H9 (cell line): Measurements from ENCODE around the gene IL36B. TPM values are rescaled to one million over a fixed set of nuclear protein-coding genes. Genes with fewer than 3 reads are reported as not detected.
A peak's percentile ranks its signal among the peaks of the same experiment; 100 is the strongest.

Experiments used
- DNase-seq: peaks from one replicate; pipeline ENCODE4 v3.0.0-alpha.2; 2017
- H2AFZ ChIP-seq: one replicate; pipeline ENCODE4 v1.6.1; 2013; ENCODE audit warnings: mild to moderate bottlenecking, low read length, control low read depth, moderate library complexity
- H2AK5ac ChIP-seq: 2 replicates; pipeline ENCODE4 v1.6.1; 2013; ENCODE audit warnings: low read length, control low read depth, mixed read lengths; ENCODE audit not compliant: insufficient read length
- H2BK120ac ChIP-seq: one replicate; pipeline ENCODE4 v1.6.1; 2013; ENCODE audit warnings: low read depth, mild to moderate bottlenecking, low read length, control low read depth, inconsistent platforms; ENCODE audit not compliant: poor library complexity, severe bottlenecking
- H2BK12ac ChIP-seq: 2 replicates; pipeline ENCODE4 v1.6.1; 2013; ENCODE audit warnings: low read length, control low read depth, mixed read lengths, low read depth; ENCODE audit not compliant: insufficient read length
- H2BK15ac ChIP-seq: 2 replicates; pipeline ENCODE4 v1.6.1; 2013; ENCODE audit warnings: low read depth, low read length, control low read depth
- H2BK20ac ChIP-seq: one replicate; pipeline ENCODE4 v1.6.1; 2013; ENCODE audit warnings: low read depth, mild to moderate bottlenecking, low read length, control low read depth, inconsistent platforms; ENCODE audit not compliant: poor library complexity, severe bottlenecking
- H2BK5ac ChIP-seq: 2 replicates; pipeline ENCODE4 v1.6.1; 2013; ENCODE audit warnings: low read length, control low read depth, mixed read lengths; ENCODE audit not compliant: insufficient read length
- H3K14ac ChIP-seq: 2 replicates; pipeline ENCODE4 v1.6.1; 2013; ENCODE audit warnings: low read length, control low read depth; ENCODE audit not compliant: insufficient read depth
- H3K18ac ChIP-seq: 2 replicates; pipeline ENCODE4 v1.6.1; 2013; ENCODE audit warnings: low read depth, mild to moderate bottlenecking, mixed read lengths, low read length, control low read depth; ENCODE audit not compliant: insufficient read length
- H3K23ac ChIP-seq: 2 replicates; pipeline ENCODE4 v1.6.1; 2013; ENCODE audit warnings: low read length, control low read depth, mixed read lengths, low read depth; ENCODE audit not compliant: insufficient read length
- H3K23me2 ChIP-seq: 2 replicates; pipeline ENCODE4 v1.6.1; 2013; ENCODE audit warnings: low read depth, mild to moderate bottlenecking, mixed read lengths, low read length, control low read depth; ENCODE audit not compliant: insufficient read length, poor library complexity, severe bottlenecking
- H3K27ac ChIP-seq: 2 replicates; pipeline ENCODE4 v1.5.1; 2013; ENCODE audit warnings: low read length, control low read depth, mixed read lengths, low read depth; ENCODE audit not compliant: insufficient read length
- H3K27me3 ChIP-seq: 2 replicates; pipeline ENCODE4 v1.6.1; 2013; ENCODE audit warnings: low read length, control low read depth, inconsistent platforms; ENCODE audit not compliant: insufficient read depth
- H3K4ac ChIP-seq: 2 replicates; pipeline ENCODE4 v1.6.1; 2013; ENCODE audit warnings: low read depth, mild to moderate bottlenecking, control low read depth, inconsistent platforms, low read length, moderate library complexity
- H3K4me1 ChIP-seq: 2 replicates; pipeline ENCODE4 v1.6.1; 2013; ENCODE audit warnings: low read length, control low read depth, inconsistent platforms; ENCODE audit not compliant: insufficient read depth
- H3K4me2 ChIP-seq: 2 replicates; pipeline ENCODE4 v1.6.1; 2013; ENCODE audit warnings: low read length, control low read depth, mixed read lengths; ENCODE audit not compliant: insufficient read length, insufficient read depth
- H3K56ac ChIP-seq: 2 replicates; pipeline ENCODE4 v1.6.1; 2013; ENCODE audit warnings: low read depth, mild to moderate bottlenecking, mixed read lengths, low read length, control low read depth; ENCODE audit not compliant: insufficient read length
- H3K79me1 ChIP-seq: 2 replicates; pipeline ENCODE4 v1.6.1; 2013; ENCODE audit warnings: low read depth, mild to moderate bottlenecking, moderate library complexity, low read length, control low read depth, inconsistent platforms; ENCODE audit not compliant: insufficient read depth, poor library complexity, severe bottlenecking
- H3K79me2 ChIP-seq: 2 replicates; pipeline ENCODE4 v1.6.1; 2013; ENCODE audit warnings: low read length, control low read depth, inconsistent platforms; ENCODE audit not compliant: insufficient read depth
- H3K9ac ChIP-seq: 2 replicates; pipeline ENCODE4 v1.6.1; 2013; ENCODE audit warnings: low read length, control low read depth, mixed read lengths; ENCODE audit not compliant: insufficient read length; ENCODE audit errors: extremely low read depth
- H3K9me3 ChIP-seq: one replicate; pipeline ENCODE4 v1.6.1; 2013; ENCODE audit warnings: low read depth, low read length, inconsistent platforms; ENCODE audit not compliant: control insufficient read depth
- H3T11ph ChIP-seq: one replicate; pipeline ENCODE4 v1.6.1; 2013; ENCODE audit warnings: mild to moderate bottlenecking, low read length, control low read depth, inconsistent platforms
- H4K20me1 ChIP-seq: one replicate; pipeline ENCODE4 v1.6.1; 2013; ENCODE audit not compliant: control insufficient read depth, insufficient read length, insufficient read depth
- H4K5ac ChIP-seq: 2 replicates; pipeline ENCODE4 v1.6.1; 2013; ENCODE audit warnings: low read depth, mild to moderate bottlenecking, mixed read lengths, low read length, control low read depth; ENCODE audit not compliant: insufficient read length
- H4K8ac ChIP-seq: replicated peaks from 2 replicates; pipeline ENCODE4 v1.6.1; 2013; ENCODE audit warnings: low read length, control low read depth, mixed read lengths, low read depth; ENCODE audit not compliant: insufficient read length
- H4K91ac ChIP-seq: 2 replicates; pipeline ENCODE4 v1.6.1; 2013; ENCODE audit warnings: low read depth, mild to moderate bottlenecking, moderate library complexity, mixed read lengths, low read length, control low read depth; ENCODE audit not compliant: insufficient read length
- H3K27ac Mint-ChIP-seq, 3 experiments: 2 replicates in 2 of 3; 3 replicates in 1 of 3; pipeline ENCODE4 v1.8.0; 2020 to 2021; ENCODE audit warnings: mixed read lengths in 3 of 3, mild to moderate bottlenecking in 1 of 3, moderate library complexity in 1 of 3
- H3K27me3 Mint-ChIP-seq: 2 replicates; pipeline ENCODE4 v1.8.0; 2021; ENCODE audit warnings: low read depth, mild to moderate bottlenecking, moderate library complexity, mixed read lengths
- H3K36me3 Mint-ChIP-seq, 3 experiments: 2 replicates in 2 of 3; 3 replicates in 1 of 3; pipeline ENCODE4 v1.8.0; 2020 to 2021; ENCODE audit warnings: low read depth in 3 of 3, mixed read lengths in 3 of 3; ENCODE audit not compliant: insufficient read depth in 1 of 3
- H3K4me1 Mint-ChIP-seq, 2 experiments: 2 replicates each; pipeline ENCODE4 v1.8.0; 2020; ENCODE audit warnings: mixed read lengths in 2 of 2
- H3K4me3 Mint-ChIP-seq, 2 experiments: 2 replicates in 1 of 2; 3 replicates in 1 of 2; pipeline ENCODE4 v1.8.0; 2020 to 2021; ENCODE audit warnings: mild to moderate bottlenecking in 2 of 2, mixed read lengths in 2 of 2, moderate library complexity in 1 of 2
- H3K9me3 Mint-ChIP-seq, 2 experiments: 2 replicates in 1 of 2; 3 replicates in 1 of 2; pipeline ENCODE4 v1.8.0; 2020; ENCODE audit warnings: mild to moderate bottlenecking in 2 of 2, mixed read lengths in 2 of 2, moderate library complexity in 1 of 2
- CTCF ChIP-seq: fragments of 200-600 bp; sonication (generic); conservative IDR thresholded peaks from 3 replicates; pipeline ENCODE4 v1.8.0; 2021; ENCODE audit warnings: antibody characterized with exemption, mild to moderate bottlenecking
- WGBS: extraction: QIAGEN DNeasy Blood & Tissue Kit; methylation state at CpG from one replicate; pipeline ENCODE4 v1.1.7; 2013; ENCODE audit warnings: missing lambda C conversion rate, low lambda C conversion rate, mixed read lengths; ENCODE audit not compliant: insufficient read length; ENCODE audit errors: extremely low coverage; 5-methylcytosine and 5-hydroxymethylcytosine counted together
- total RNA-seq: library from RNA; stranded (reverse); gene quantifications from 2 replicates; pipeline ENCODE4 v1.2.1, GENCODE V29; 2021

Gene IL36B
- total RNA-seq, 1 experiment from 2014 or later: not detected

DNA sequence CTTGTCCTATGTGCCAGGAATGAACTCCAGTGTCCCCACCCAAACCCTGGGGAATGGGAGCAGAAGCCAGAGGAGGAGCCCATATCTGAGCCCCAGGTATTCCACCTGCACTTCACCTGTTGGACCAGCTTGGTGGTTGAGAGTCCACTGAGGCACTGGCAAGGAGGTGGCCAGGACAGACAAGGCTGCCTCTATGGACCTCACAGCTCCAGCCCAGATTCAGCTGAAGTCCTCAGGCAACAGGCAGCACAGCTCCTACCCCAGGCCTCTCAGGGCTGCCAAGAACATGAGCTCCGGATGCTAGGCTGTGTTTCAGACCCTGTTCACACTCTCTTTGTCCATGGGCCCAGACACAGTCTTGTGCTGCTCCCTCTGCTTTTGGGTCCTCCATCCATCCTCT is 12.2 kb upstream of the IL36B start:
- no peak overlapping the region for H3K4me3 Mint-ChIP-seq
- Histone ChIP-seq H2AK5ac (no peak overlapping the region), H3K56ac (no peak overlapping the region), H3K4me2 (no peak overlapping the region), H2AFZ (no peak overlapping the region), H3T11ph (no peak overlapping the region), H4K20me1 (no peaks in the 10 kb centered on the region), H3K4me1 (no peaks in the 10 kb centered on the region), H3K9ac (no peak overlapping the region), H4K91ac (no peak overlapping the region), H3K23me2 (no peaks in the 10 kb centered on the region), H4K5ac (no peak overlapping the region), H4K8ac (no peak overlapping the region), H2BK20ac (peak overlapping the region; percentile 62), H2BK5ac (no peak overlapping the region), H3K4ac (no peak overlapping the region), H2BK120ac (no peak overlapping the region), H2BK15ac (no peak overlapping the region), H3K23ac (no peak overlapping the region), H3K9me3 (no peaks in the 10 kb centered on the region), H3K79me2 (no peaks in the 10 kb centered on the region), H3K27ac (no peak overlapping the region), H3K14ac (no peak overlapping the region), H3K79me1 (no peaks in the 10 kb centered on the region), H3K18ac (no peak overlapping the region), H2BK12ac (no peak overlapping the region), H3K27me3 (peaks cover 2% of the 10 kb centered on the region; the same call in 1 of the 2 replicates)
- WGBS: no CpG with 5 or more reads among the region's 1 CpG
- no peak for TF ChIP-seq CTCF
- peaks cover 11 to 42% of the 10 kb centered on the region in 2 experiments; a peak in 4 of 5 replicates for H3K9me3 Mint-ChIP-seq
- no peak overlapping the region for H3K27ac Mint-ChIP-seq
- no peak for DNase-seq
- H3K36me3 Mint-ChIP-seq: peaks cover 0 to 2% (median 0%) of the 10 kb centered on the region in 3 experiments; a peak in 2 of 7 replicates
- H3K4me1 Mint-ChIP-seq: no peaks in the 10 kb centered on the region
- H3K27me3 Mint-ChIP-seq: peaks cover 83% of the 10 kb centered on the region
